SK-N-SH (cell line): ENCODE data around the gene AFP.

ENCODE experiments used
- EZH2phosphoT487 ChIP-seq: fragments of 200-600 bp; sonication (generic); IDR thresholded peaks from 2 replicates; pipeline ENCODE4 v1.6.1; 2017; ENCODE audit warnings: low read depth, mixed run types, mild to moderate bottlenecking, antibody characterized with exemption, moderate library complexity, borderline replicate concordance
- FOXM1 ChIP-seq: IDR thresholded peaks from 2 replicates; pipeline ENCODE4 v1.4.0; 2012; ENCODE audit warnings: low read depth, mild to moderate bottlenecking
- MXI1 ChIP-seq: IDR thresholded peaks from 2 replicates; pipeline ENCODE4 v1.6.1; 2012; ENCODE audit warnings: mild to moderate bottlenecking, low read depth, low read length, improper control_type of control experiment
- NRF1 ChIP-seq: IDR thresholded peaks from 2 replicates; pipeline ENCODE4 v1.6.1; 2012; ENCODE audit warnings: low read depth, mild to moderate bottlenecking, low read length
- POLR2AphosphoS5 ChIP-seq: IDR thresholded peaks from 2 replicates; pipeline ENCODE4 v1.6.1; 2012; ENCODE audit warnings: low read depth, low read length
- RAD21 ChIP-seq: IDR thresholded peaks from 2 replicates; pipeline ENCODE4 v1.6.1; 2012; ENCODE audit warnings: mild to moderate bottlenecking, low read length
- RCOR1 ChIP-seq: fragments of 150-350 bp; IDR thresholded peaks from 2 replicates; pipeline ENCODE4 v1.6.1; 2017; ENCODE audit warnings: antibody characterized with exemption, low read length
- SMC3 ChIP-seq: IDR thresholded peaks from 2 replicates; pipeline ENCODE4 v1.6.1; 2012; ENCODE audit warnings: low read depth, low read length, improper control_type of control experiment
- TF ChIP-seq, protein P1 (sequence below): fragments of 200-600 bp; sonication (generic); IDR thresholded peaks from 2 replicates; pipeline ENCODE4 v1.6.1; 2017; ENCODE audit warnings: antibody characterized with exemption, mild to moderate bottlenecking, moderate library complexity

DNA sequence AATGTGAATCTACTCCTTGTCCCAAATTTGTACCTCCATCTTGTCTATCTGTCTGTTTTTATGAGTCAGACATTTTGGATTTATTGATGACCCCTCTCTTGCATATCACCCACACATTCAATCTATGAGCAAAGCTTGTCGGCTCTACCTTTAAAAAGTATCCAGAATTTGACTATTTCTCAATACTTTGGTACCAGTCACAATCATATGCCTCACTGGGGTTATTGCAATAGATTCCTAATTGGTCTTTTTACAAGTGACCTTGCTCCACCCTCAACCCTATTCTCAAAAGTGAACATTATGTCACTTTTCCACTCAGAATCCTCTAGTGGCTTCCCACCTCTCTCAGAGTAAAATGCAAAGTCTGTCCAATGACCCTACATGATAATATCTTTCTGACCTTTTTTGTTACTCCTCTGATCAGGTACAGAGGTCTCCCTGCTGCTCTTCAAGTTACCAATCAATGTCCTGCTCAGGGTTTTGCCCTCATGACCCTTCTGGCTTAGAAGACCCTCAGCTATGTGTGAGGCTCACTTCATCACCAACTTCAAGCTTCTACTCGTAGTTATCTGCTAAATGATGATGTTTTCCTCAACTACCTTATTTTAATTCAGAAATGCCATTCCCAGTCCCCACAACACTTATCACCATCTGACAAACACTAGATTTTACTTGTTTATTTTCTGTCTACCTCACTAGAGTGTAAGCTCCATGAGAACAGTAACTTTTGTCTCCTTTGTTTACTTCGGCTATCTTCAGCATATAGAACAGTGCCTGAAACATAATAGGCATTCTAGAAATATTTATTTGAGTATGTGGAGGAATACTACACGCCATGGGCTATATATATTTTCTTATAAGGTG is 22.4 kb downstream of the AFP start:
- TF ChIP-seq SMC3 (no peak), POLR2AphosphoS5 (no peak), EZH2phosphoT487 (no peak), NRF1 (no peak), RAD21 (no peak), MXI1 (no peak), FOXM1 (no peak), RCOR1 (no peak)
- TF ChIP-seq, protein P1, sequence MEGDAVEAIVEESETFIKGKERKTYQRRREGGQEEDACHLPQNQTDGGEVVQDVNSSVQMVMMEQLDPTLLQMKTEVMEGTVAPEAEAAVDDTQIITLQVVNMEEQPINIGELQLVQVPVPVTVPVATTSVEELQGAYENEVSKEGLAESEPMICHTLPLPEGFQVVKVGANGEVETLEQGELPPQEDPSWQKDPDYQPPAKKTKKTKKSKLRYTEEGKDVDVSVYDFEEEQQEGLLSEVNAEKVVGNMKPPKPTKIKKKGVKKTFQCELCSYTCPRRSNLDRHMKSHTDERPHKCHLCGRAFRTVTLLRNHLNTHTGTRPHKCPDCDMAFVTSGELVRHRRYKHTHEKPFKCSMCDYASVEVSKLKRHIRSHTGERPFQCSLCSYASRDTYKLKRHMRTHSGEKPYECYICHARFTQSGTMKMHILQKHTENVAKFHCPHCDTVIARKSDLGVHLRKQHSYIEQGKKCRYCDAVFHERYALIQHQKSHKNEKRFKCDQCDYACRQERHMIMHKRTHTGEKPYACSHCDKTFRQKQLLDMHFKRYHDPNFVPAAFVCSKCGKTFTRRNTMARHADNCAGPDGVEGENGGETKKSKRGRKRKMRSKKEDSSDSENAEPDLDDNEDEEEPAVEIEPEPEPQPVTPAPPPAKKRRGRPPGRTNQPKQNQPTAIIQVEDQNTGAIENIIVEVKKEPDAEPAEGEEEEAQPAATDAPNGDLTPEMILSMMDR: no peak
